HG03064 (cell line): ENCODE measurements around the gene UGT1A5.
"Not testable (repeated sequence)": the region's sequence is repeated elsewhere in the genome, so short reads cannot be mapped to it uniquely, and the experiment has no call there.

Source experiments
- ATAC-seq: cut with Tn5 transposase; IDR thresholded peaks from one replicate; pipeline ENCODE4 v1.9.1; 2021; ENCODE audit warnings: low read depth; ENCODE audit not compliant: unreplicated experiment

Gene UGT1A5

GRCh38 chr2:233745073-233745755, 32.5 kb downstream of the UGT1A5 start:
- ATAC-seq: no peak

- not testable (repeated sequence) for ATAC-seq
Observed at GRCh38 chr2:233745838-233746237, 33.1 kb downstream of the UGT1A5 start.

DNA sequence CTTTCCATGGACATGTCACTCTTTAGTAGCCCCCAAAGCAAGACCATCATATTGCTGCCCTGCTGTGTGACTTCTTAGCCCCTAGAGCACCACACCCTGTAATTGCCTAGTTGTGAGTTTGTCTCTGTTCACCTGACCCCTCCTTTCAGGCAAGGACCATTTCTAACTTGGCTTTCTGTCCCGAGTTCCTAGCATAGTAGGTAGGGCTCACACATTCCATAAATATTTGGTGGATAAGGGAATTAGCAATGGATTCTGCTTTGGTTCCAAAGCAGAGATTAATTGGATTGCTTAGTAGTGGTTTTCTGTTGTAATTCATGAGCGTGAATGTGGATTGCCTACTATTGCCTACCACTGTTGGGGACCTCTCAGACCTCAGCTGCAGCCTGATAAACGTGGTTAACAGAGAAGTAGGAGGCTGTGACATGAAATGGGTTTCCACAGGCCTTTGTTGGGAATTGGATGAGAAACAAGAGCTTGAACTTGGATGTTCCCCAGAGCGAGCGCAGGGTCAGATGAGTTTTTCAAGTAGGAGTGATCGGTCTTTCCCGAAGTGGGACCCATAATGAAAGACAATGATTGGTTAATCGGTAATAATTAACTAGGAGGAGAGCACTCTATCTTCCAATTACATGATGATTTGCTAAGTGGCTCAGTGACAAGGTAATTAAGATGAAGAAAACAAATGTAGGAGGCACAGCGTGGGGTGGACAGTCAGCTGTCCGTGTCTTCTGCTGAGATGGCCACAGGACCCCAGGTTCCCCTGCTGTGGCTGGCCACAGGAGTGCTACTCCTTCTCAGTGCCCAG, 34.0 kb downstream of the UGT1A5 start:
- ATAC-seq: no peak

- no peak for ATAC-seq
Observed at GRCh38 chr2:233747283-233747544, 34.5 kb downstream of the UGT1A5 start.

- not testable (repeated sequence) for ATAC-seq
Observed at GRCh38 chr2:233750689-233751088, 38.0 kb downstream of the UGT1A5 start.

GRCh38 chr2:233751212-233752009, 38.7 kb downstream of the UGT1A5 start:
- ATAC-seq: not testable (repeated sequence)

GRCh38 chr2:233754872-233755611, 42.3 kb downstream of the UGT1A5 start:
- no peak for ATAC-seq

DNA sequence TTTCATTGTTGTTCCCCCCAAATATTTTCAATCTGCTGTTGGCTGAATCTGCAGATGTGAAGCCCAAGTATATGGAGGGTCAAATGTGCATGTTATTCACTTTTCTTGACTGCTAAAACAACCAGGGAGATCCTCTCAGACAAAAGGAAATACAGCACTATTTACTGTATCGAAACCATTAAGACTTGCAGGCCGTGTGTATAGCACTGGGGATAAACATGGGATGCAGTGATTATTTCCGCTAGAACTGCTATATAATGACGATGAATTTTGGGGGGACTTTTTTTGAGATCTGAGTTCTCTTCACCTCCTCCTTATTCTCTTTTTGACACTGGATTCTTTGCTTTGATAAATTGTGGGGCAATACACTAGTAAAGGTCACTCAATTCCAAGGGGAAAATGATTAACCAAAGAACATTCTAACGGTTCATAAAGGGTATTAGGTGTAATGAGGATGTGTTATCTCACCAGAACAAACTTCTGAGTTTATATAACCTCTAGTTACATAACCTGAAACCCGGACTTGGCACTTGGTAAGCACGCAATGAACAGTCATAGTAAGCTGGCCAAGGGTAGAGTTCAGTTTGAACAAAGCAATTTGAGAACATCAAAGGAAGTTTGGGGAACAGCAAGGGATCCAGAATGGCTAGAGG, 43.8 kb downstream of the UGT1A5 start:
- no peak for ATAC-seq

DNA sequence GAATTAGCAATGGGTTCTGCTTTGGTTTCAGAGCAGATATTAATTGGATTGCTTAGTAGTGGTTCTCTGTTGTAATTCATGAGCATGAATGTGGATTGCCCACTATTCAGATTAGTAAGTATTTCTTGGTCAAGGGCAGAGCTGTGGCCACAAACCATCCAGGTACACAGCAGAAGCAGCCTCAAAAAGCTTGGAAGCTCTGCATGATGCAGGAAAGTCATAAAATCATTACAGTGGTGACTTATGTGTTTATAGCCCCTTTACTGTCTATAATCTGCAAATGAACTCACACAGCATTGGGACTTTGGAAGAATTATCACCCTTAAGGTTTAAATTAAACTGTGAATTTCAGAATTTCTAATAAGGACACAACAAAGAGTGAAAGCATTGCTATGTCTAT, 45.4 kb downstream of the UGT1A5 start:
- ATAC-seq: no peak

DNA sequence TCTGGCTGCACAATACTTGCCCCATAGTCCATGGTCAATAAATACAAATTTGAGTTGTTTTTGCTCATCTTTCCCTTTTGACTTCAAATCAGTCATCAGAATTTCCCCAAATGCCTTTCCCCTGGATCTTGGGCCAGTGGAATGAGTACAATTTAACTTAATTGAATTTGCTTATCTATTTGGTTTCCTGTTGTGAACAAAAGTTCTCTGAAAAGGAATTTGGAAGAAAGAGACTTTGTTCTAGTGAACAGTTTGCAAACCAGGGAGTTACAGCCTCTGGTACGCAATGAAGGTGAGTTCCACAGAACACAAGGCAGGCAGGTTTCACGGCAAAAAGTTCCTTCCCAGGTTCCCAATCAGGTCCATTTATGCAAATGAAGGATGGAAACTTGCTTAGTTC, 46.1 kb downstream of the UGT1A5 start:
- no peak for ATAC-seq

- no peak for ATAC-seq
Observed at GRCh38 chr2:233760043-233760442, 47.3 kb downstream of the UGT1A5 start, which contains the start of gene UGT1A1. UGT1A1 (plus strand) TSS chr2:233760270; CDS start chr2:233760288, 18 bp downstream.

DNA sequence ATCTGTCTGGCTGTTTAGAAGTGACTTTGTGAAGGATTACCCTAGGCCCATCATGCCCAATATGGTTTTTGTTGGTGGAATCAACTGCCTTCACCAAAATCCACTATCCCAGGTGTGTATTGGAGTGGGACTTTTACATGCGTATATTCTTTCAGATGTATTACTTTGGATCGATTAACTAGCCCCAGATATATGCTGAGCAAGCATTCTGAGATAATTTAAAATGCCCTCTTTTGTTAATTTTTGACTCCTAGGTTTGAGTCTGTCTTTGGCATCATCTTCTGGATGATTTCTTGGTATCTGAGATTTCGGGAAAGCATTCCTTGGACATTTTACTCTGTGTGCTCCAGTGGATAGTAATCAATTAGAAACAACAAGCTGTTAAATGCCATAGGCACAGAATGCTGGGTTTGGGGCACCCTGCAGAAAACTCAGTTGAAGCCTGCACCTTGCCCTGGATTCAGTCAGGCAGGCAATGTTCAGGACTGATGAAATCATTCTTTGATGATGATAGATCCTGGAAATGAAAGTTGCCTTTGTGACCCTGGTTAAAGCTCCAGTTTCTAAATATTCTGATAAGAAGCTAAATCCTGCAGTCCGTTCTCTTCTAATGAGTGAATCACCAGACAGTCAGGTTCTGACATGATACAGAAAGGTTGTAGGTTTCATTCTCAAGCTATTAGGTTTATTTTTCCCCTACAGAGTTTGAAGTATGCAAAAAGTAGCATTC, 48.5 kb downstream of the UGT1A5 start:
- ATAC-seq: no peak

GRCh38 chr2:233764264-233764663, 51.6 kb downstream of the UGT1A5 start:
- ATAC-seq: no peak

GRCh38 chr2:233764761-233765160, 52.1 kb downstream of the UGT1A5 start:
- ATAC-seq: no peak

- ATAC-seq: no peak
Observed at GRCh38 chr2:233766416-233766815, 53.7 kb downstream of the UGT1A5 start.

GRCh38 chr2:233768076-233768475, 55.4 kb downstream of the UGT1A5 start:
- ATAC-seq: no peak

- no peak for ATAC-seq
Observed at GRCh38 chr2:233769260-233769659, 56.6 kb downstream of the UGT1A5 start.

GRCh38 chr2:233772153-233772552, 59.4 kb downstream of the UGT1A5 start:
- ATAC-seq: no peak

- ATAC-seq: no peak
Observed at GRCh38 chr2:233772583-233772982, 59.9 kb downstream of the UGT1A5 start.

GRCh38 chr2:233773854-233774253, 61.1 kb downstream of the UGT1A5 start:
- no peak for ATAC-seq
